22Rv1 (cell line): ENCODE measurements around the gene TXK.

Experiments used
- H3K27ac ChIP-seq: fragments of 450-650 bp; 2 replicates; pipeline ENCODE4 v1.5.1; 2017
- CTCF ChIP-seq: fragments of 450-650 bp; IDR thresholded peaks from 2 replicates; pipeline ENCODE4 v1.5.1; 2017; ENCODE audit warnings: mild to moderate bottlenecking
- ZFX ChIP-seq: fragments of 450-650 bp; IDR thresholded peaks from 2 replicates; pipeline ENCODE4 v1.6.1; 2017; ENCODE audit warnings: antibody characterized with exemption, borderline replicate concordance

The TXK gene

GRCh38 chr4:48108309-48109073 is 25.6 kb downstream of the TXK start:
- no peak overlapping the region for H3K27ac ChIP-seq
- TF ChIP-seq ZFX (no peak), CTCF (no peak)

- TF ChIP-seq ZFX (no peak), CTCF (no peak)
- no peak overlapping the region for H3K27ac ChIP-seq
Observed at GRCh38 chr4:48105230-48105629, 28.8 kb downstream of the TXK start.

- TF ChIP-seq ZFX (no peak), CTCF (no peak)
- no peak overlapping the region for H3K27ac ChIP-seq
Observed at GRCh38 chr4:48103483-48104139, 30.4 kb downstream of the TXK start.

- TF ChIP-seq ZFX (no peak), CTCF (peak; percentile 39)
- no peak overlapping the region for H3K27ac ChIP-seq
Observed at GRCh38 chr4:48102303-48102702, 31.7 kb downstream of the TXK start.

GRCh38 chr4:48100256-48100655 is 33.8 kb downstream of the TXK start:
- no peak for TF ChIP-seq ZFX
- TF ChIP-seq CTCF: no peak
- H3K27ac ChIP-seq: no peak overlapping the region

GRCh38 chr4:48095441-48095840 is 38.6 kb downstream of the TXK start:
- no peak overlapping the region for H3K27ac ChIP-seq

More at GRCh38 chr4:48095441-48095840, 38.6 kb downstream of the TXK start:
- TF ChIP-seq CTCF (no peak), ZFX (no peak)
